Right lobe of liver (tissue), 4 donors: Measurements from ENCODE around the gene SETBP1.

Source experiments
- CTCF ChIP-seq, 4 donors: fragments of 200-600 bp in 3 of 4; fragments of 450-650 bp in 1 of 4; IDR thresholded peaks; one replicate each; pipeline versions ENCODE4 v1.5.1 to v1.8.0; 2016 to 2022; ENCODE audit warnings: antibody characterized with exemption in 4 of 4, mild to moderate bottlenecking in 2 of 4
- POLR2A ChIP-seq: fragments of 450-650 bp; IDR thresholded peaks from one replicate; pipeline ENCODE4 v1.6.1; 2017; ENCODE audit warnings: antibody characterized with exemption, mild to moderate bottlenecking
- donor health status: DM: no; HTN: no; CAD: no.
- donor health status: DM: no; HTN: no; CAD: no.
- donor health status: DM: no; HTN: yes; CAD: no.

- TF ChIP-seq CTCF (IDR thresholded peaks at IDR 0.05) (no peak), POLR2A (no peak)
Observed at GRCh38 chr18:44921974-44922373, 241.3 kb downstream of the SETBP1 start.
